Sigmoid colon (tissue), 4 donors: ENCODE measurements around the gene CHMP1A.

Source experiments
- EP300 ChIP-seq, 4 donors: sonication (generic); formaldehyde crosslinking; IDR thresholded peaks; one replicate each; pipeline ENCODE4 v1.6.1; 2017; ENCODE audit warnings: antibody characterized with exemption in 4 of 4
- POLR2A ChIP-seq, 2 donors: fragments of 450-650 bp; IDR thresholded peaks; one replicate each; pipeline ENCODE4 v1.6.1; 2016; ENCODE audit warnings: antibody characterized with exemption in 2 of 2, mild to moderate bottlenecking in 2 of 2, moderate library complexity in 2 of 2
- POLR2AphosphoS5 ChIP-seq, 4 donors: sonication (generic); formaldehyde crosslinking; IDR thresholded peaks; one replicate each; pipeline ENCODE4 v1.6.1; 2017; ENCODE audit warnings: antibody characterized with exemption in 4 of 4
- TF ChIP-seq, protein P1 (sequence below), 4 experiments: fragments of 450-650 bp in 3 of 4; fragments of 200-600 bp in 1 of 4; IDR thresholded peaks; one replicate each; pipeline ENCODE4 v1.5.1; 2016 to 2019; ENCODE audit warnings: antibody characterized with exemption in 4 of 4, mild to moderate bottlenecking in 3 of 4, moderate library complexity in 2 of 4

GRCh38 chr16:89607453-89607852, 50.1 kb downstream of the CHMP1A start:
- no peak for TF ChIP-seq EP300 (IDR thresholded peaks at IDR 0.05)
- TF ChIP-seq, protein P1, sequence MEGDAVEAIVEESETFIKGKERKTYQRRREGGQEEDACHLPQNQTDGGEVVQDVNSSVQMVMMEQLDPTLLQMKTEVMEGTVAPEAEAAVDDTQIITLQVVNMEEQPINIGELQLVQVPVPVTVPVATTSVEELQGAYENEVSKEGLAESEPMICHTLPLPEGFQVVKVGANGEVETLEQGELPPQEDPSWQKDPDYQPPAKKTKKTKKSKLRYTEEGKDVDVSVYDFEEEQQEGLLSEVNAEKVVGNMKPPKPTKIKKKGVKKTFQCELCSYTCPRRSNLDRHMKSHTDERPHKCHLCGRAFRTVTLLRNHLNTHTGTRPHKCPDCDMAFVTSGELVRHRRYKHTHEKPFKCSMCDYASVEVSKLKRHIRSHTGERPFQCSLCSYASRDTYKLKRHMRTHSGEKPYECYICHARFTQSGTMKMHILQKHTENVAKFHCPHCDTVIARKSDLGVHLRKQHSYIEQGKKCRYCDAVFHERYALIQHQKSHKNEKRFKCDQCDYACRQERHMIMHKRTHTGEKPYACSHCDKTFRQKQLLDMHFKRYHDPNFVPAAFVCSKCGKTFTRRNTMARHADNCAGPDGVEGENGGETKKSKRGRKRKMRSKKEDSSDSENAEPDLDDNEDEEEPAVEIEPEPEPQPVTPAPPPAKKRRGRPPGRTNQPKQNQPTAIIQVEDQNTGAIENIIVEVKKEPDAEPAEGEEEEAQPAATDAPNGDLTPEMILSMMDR (IDR thresholded peaks at IDR 0.05) = no peak
- no peak for TF ChIP-seq POLR2A (IDR thresholded peaks at IDR 0.05)
- TF ChIP-seq POLR2AphosphoS5 (IDR thresholded peaks at IDR 0.05) = no peak
